Measurements from ENCODE around the gene HTATSF1. TPM values are rescaled to one million over a fixed set of nuclear protein-coding genes. Genes with fewer than 3 reads are reported as not detected.

Gene HTATSF1
- total RNA-seq, 3 donors from 2014 or later: 42.0 to 53.4 (median 52.2) TPM

GRCh38 chrX:136453114-136453513, 44.3 kb upstream of the HTATSF1 start:
- no peak overlapping the region for H3K4me3 ChIP-seq
- intact Hi-C loops (cut with DNase I; ENCODE audit: low total_unique reads): no loop called here
- H3K27ac ChIP-seq: no peak overlapping the region
- no peak for DNase-seq (ENCODE audit: low spot score in 2 of 2)
- no peaks in the 10 kb centered on the region for H3K9me3 ChIP-seq
- no peaks in the 10 kb centered on the region for H3K36me3 ChIP-seq
- no peaks in the 10 kb centered on the region for H3K4me1 ChIP-seq
- no peak for TF ChIP-seq POLR2AphosphoS5 (IDR thresholded peaks at IDR 0.05)
- TF ChIP-seq, protein P1, sequence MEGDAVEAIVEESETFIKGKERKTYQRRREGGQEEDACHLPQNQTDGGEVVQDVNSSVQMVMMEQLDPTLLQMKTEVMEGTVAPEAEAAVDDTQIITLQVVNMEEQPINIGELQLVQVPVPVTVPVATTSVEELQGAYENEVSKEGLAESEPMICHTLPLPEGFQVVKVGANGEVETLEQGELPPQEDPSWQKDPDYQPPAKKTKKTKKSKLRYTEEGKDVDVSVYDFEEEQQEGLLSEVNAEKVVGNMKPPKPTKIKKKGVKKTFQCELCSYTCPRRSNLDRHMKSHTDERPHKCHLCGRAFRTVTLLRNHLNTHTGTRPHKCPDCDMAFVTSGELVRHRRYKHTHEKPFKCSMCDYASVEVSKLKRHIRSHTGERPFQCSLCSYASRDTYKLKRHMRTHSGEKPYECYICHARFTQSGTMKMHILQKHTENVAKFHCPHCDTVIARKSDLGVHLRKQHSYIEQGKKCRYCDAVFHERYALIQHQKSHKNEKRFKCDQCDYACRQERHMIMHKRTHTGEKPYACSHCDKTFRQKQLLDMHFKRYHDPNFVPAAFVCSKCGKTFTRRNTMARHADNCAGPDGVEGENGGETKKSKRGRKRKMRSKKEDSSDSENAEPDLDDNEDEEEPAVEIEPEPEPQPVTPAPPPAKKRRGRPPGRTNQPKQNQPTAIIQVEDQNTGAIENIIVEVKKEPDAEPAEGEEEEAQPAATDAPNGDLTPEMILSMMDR (IDR thresholded peaks at IDR 0.05): no peak
- TF ChIP-seq POLR2A (IDR thresholded peaks at IDR 0.05): no peak
- H3K27me3 ChIP-seq: peaks cover 0 to 30% of the 10 kb centered on the region in 2 donors

- H3K27me3 ChIP-seq: peaks cover 0 to 26% of the 10 kb centered on the region in 2 donors
- H3K4me1 ChIP-seq: no peaks in the 10 kb centered on the region
- no peaks in the 10 kb centered on the region for H3K36me3 ChIP-seq
- H3K9me3 ChIP-seq: no peaks in the 10 kb centered on the region
- H3K4me3 ChIP-seq: no peak overlapping the region
- DNase-seq (ENCODE audit: low spot score in 2 of 2): no peak
- H3K27ac ChIP-seq: no peak overlapping the region
- TF ChIP-seq POLR2AphosphoS5 (IDR thresholded peaks at IDR 0.05) (no peak), POLR2A (IDR thresholded peaks at IDR 0.05) (no peak)
- TF ChIP-seq, protein P1 (IDR thresholded peaks at IDR 0.05): no peak
- intact Hi-C loops (cut with DNase I; ENCODE audit: low total_unique reads): no loop called here
Observed at GRCh38 chrX:136453771-136454170, 43.6 kb upstream of the HTATSF1 start.

- Histone ChIP-seq H3K4me3 (no peak overlapping the region), H3K27me3 (peaks cover 0 to 26% of the 10 kb centered on the region in 2 donors), H3K36me3 (no peaks in the 10 kb centered on the region), H3K4me1 (no peaks in the 10 kb centered on the region), H3K27ac (no peak overlapping the region), H3K9me3 (no peaks in the 10 kb centered on the region)
- TF ChIP-seq POLR2AphosphoS5 (IDR thresholded peaks at IDR 0.05): no peak
- no peak for TF ChIP-seq POLR2A (IDR thresholded peaks at IDR 0.05)
- intact Hi-C loops (cut with DNase I; ENCODE audit: low total_unique reads): no loop called here
- no peak for DNase-seq (ENCODE audit: low spot score in 2 of 2)
Observed at GRCh38 chrX:136456133-136456532, 41.3 kb upstream of the HTATSF1 start.

DNA sequence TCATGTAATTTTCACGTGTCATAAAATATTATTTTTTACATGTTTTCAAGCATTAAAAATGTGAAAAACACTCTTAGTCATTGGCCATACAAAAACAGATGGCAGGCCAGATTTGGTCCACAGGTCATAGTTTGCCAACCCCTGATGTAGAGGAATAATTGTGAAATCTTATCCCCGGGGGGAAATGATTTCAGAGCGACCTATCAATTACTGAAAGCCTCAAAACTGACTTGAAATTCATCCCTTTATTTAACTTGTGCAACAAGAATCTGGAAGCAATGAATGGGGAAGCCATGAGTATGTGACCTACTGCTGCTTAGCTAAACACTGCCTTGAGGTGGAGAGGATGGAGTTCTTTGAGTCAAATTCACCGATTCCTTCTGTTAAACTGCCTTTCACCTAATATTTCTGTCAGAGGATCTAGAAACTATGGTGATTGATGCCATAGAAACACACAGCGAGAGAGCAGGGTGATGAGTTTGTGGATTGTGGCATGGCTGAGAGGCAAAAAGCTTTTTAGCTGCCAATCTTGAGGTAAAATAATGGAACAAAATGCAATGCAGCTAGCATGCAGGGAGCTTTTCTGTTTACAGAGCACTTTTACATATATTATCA, 40.0 kb upstream of the HTATSF1 start:
- intact Hi-C loops (cut with DNase I; ENCODE audit: low total_unique reads): no loop called here
- Histone ChIP-seq H3K27ac (no peak overlapping the region), H3K36me3 (no peaks in the 10 kb centered on the region), H3K27me3 (peaks cover 0 to 26% of the 10 kb centered on the region in 2 donors), H3K4me3 (no peak overlapping the region), H3K9me3 (no peaks in the 10 kb centered on the region), H3K4me1 (no peaks in the 10 kb centered on the region)
- DNase-seq (ENCODE audit: low spot score in 2 of 2): no peak
- TF ChIP-seq, protein P1 (IDR thresholded peaks at IDR 0.05): no peak
- no peak for TF ChIP-seq POLR2A (IDR thresholded peaks at IDR 0.05)
- no peak for TF ChIP-seq POLR2AphosphoS5 (IDR thresholded peaks at IDR 0.05)

- Histone ChIP-seq H3K27ac (no peak overlapping the region), H3K27me3 (peaks cover 0 to 13% of the 10 kb centered on the region in 2 donors), H3K9me3 (no peaks in the 10 kb centered on the region), H3K4me1 (no peaks in the 10 kb centered on the region), H3K36me3 (no peaks in the 10 kb centered on the region), H3K4me3 (no peak overlapping the region)
- intact Hi-C loops (cut with DNase I; ENCODE audit: low total_unique reads): no loop called here
- DNase-seq (ENCODE audit: low spot score in 2 of 2): no peak
- TF ChIP-seq, protein P1 (IDR thresholded peaks at IDR 0.05): no peak
- TF ChIP-seq POLR2A (IDR thresholded peaks at IDR 0.05): no peak
- TF ChIP-seq POLR2AphosphoS5 (IDR thresholded peaks at IDR 0.05): no peak
Observed at GRCh38 chrX:136464589-136464988, 32.8 kb upstream of the HTATSF1 start.

Data from breast epithelium (tissue), 4 donors.